Measurements from ENCODE around the gene RNF150.

- no peak for TF ChIP-seq POLR2A (IDR thresholded peaks at IDR 0.05)
- TF ChIP-seq, protein P1, sequence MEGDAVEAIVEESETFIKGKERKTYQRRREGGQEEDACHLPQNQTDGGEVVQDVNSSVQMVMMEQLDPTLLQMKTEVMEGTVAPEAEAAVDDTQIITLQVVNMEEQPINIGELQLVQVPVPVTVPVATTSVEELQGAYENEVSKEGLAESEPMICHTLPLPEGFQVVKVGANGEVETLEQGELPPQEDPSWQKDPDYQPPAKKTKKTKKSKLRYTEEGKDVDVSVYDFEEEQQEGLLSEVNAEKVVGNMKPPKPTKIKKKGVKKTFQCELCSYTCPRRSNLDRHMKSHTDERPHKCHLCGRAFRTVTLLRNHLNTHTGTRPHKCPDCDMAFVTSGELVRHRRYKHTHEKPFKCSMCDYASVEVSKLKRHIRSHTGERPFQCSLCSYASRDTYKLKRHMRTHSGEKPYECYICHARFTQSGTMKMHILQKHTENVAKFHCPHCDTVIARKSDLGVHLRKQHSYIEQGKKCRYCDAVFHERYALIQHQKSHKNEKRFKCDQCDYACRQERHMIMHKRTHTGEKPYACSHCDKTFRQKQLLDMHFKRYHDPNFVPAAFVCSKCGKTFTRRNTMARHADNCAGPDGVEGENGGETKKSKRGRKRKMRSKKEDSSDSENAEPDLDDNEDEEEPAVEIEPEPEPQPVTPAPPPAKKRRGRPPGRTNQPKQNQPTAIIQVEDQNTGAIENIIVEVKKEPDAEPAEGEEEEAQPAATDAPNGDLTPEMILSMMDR (IDR thresholded peaks at IDR 0.05) = no peak
Measured at GRCh38 chr4:141101511-141101910, 31.8 kb downstream of the RNF150 start.
